Ishikawa (cell line): ENCODE data around the gene HOXA9.

Experiments
- CEBPB ChIP-seq: IDR thresholded peaks from 2 replicates; pipeline ENCODE4 v1.6.1; 2012
- CREB1 ChIP-seq: IDR thresholded peaks from 2 replicates; pipeline ENCODE4 v1.6.1; 2012; ENCODE audit warnings: low read depth
- EGR1 ChIP-seq: IDR thresholded peaks from 2 replicates; pipeline ENCODE4 v1.6.1; 2012
- EP300 ChIP-seq: IDR thresholded peaks from 2 replicates; pipeline ENCODE4 v1.6.1; 2012; ENCODE audit warnings: borderline replicate concordance
- FOXM1 ChIP-seq: IDR thresholded peaks from 2 replicates; pipeline ENCODE4 v1.6.1; 2012; ENCODE audit warnings: low read depth, borderline replicate concordance
- NFIC ChIP-seq: IDR thresholded peaks from 2 replicates; pipeline ENCODE4 v1.6.1; 2012
- RAD21 ChIP-seq: IDR thresholded peaks from 2 replicates; pipeline ENCODE4 v1.6.1; 2012; ENCODE audit warnings: low read depth
- TAF1 ChIP-seq: IDR thresholded peaks from 2 replicates; pipeline ENCODE4 v1.6.1; 2012; ENCODE audit warnings: low read depth, mild to moderate bottlenecking
- TCF12 ChIP-seq: IDR thresholded peaks from 2 replicates; pipeline ENCODE4 v1.6.1; 2012; ENCODE audit warnings: low read depth
- TEAD4 ChIP-seq: IDR thresholded peaks from 2 replicates; pipeline ENCODE4 v1.6.1; 2012
- YY1 ChIP-seq: IDR thresholded peaks from 2 replicates; pipeline ENCODE4 v1.6.1; 2012; ENCODE audit warnings: low read depth
- ZBTB7A ChIP-seq: IDR thresholded peaks from 2 replicates; pipeline ENCODE4 v1.6.1; 2012; ENCODE audit warnings: low read depth
- TF ChIP-seq, protein P1 (sequence below): IDR thresholded peaks from 2 replicates; pipeline ENCODE4 v1.6.1; 2012; ENCODE audit warnings: low read depth, mild to moderate bottlenecking
- TF ChIP-seq, protein P2 (sequence below): IDR thresholded peaks from 2 replicates; pipeline ENCODE4 v1.6.1; 2012
- TF ChIP-seq, protein P3 (sequence below): IDR thresholded peaks from 2 replicates; pipeline ENCODE4 v1.6.1; 2012

The HOXA9 gene

DNA sequence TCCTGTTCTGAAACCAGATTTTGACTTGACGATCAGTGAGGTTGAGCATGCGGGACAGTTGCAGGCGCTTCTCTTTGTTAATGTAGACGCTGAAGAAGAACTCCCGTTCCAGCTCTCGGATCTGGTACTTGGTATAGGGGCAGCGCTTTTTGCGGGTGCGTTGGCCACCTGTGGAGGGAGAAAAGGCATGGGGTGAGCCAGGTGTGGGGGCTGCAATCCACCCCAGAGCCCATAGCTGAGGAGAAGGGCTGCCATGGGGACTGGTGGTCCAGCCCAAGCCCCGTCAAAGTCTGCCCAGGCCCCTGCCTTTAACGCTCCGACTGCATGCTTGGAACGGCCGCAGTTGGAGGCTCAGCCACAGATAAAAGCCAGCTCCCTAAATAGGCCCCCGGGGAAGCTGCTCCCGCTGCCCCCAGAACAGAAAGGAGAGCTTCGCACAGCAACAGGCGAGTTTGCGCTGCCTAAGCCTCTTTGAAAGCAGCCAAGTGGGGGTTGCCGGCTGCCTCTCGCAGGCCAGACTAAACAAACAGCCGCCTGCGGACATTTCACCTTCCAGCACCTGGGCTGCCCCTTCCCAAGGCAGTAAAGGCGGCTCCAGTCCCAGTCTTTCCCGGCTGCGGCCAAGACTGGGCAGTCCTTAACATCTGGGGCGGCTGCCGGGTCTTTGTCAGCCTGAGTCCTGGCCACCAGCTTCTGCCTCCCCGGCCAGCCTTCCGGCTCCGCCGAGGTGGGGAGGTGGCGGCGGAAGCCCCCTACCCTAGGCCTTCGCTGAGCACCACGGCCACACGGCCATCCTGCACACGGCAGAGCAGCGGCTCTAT is 17.7 kb upstream of the HOXA9 start:
- no peak for TF ChIP-seq TAF1
- no peak for TF ChIP-seq EP300
- TF ChIP-seq, protein P1, sequence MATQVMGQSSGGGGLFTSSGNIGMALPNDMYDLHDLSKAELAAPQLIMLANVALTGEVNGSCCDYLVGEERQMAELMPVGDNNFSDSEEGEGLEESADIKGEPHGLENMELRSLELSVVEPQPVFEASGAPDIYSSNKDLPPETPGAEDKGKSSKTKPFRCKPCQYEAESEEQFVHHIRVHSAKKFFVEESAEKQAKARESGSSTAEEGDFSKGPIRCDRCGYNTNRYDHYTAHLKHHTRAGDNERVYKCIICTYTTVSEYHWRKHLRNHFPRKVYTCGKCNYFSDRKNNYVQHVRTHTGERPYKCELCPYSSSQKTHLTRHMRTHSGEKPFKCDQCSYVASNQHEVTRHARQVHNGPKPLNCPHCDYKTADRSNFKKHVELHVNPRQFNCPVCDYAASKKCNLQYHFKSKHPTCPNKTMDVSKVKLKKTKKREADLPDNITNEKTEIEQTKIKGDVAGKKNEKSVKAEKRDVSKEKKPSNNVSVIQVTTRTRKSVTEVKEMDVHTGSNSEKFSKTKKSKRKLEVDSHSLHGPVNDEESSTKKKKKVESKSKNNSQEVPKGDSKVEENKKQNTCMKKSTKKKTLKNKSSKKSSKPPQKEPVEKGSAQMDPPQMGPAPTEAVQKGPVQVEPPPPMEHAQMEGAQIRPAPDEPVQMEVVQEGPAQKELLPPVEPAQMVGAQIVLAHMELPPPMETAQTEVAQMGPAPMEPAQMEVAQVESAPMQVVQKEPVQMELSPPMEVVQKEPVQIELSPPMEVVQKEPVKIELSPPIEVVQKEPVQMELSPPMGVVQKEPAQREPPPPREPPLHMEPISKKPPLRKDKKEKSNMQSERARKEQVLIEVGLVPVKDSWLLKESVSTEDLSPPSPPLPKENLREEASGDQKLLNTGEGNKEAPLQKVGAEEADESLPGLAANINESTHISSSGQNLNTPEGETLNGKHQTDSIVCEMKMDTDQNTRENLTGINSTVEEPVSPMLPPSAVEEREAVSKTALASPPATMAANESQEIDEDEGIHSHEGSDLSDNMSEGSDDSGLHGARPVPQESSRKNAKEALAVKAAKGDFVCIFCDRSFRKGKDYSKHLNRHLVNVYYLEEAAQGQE, result no peak
- no peak for TF ChIP-seq FOXM1

DNA sequence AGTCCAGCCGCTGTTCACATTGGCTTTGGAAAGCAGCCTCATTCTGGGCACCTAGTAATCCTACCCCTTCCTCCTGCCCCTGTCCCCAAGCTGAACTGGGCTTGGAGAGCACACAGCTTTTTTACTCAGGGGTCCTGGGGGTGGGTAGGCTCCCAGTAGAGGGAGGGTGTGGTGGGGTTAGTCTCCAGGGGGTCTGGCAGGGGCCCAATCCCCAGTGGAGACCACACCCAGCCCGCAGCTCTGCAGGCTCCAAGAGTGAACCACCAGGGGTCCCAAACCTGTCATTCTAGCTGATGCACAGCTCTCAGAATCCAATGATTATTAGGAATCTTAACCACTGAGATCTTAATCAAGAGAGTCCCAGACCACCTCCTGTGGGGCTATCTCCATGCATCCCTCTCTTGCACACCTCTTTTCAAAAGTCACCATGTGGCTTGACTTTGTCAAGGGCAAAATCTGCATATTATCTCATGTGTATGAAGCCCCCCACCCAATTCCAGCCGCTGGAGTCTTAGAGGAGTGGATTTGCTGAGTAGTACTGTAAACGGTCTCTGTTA is 17.0 kb upstream of the HOXA9 start:
- TF ChIP-seq FOXM1, result no peak
- no peak for TF ChIP-seq CEBPB
- no peak for TF ChIP-seq YY1
- no peak for TF ChIP-seq CREB1
- no peak for TF ChIP-seq TCF12
- no peak for TF ChIP-seq EGR1
- TF ChIP-seq, protein P2, sequence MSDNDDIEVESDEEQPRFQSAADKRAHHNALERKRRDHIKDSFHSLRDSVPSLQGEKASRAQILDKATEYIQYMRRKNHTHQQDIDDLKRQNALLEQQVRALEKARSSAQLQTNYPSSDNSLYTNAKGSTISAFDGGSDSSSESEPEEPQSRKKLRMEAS, result no peak
- no peak for TF ChIP-seq TEAD4
- TF ChIP-seq ZBTB7A, result no peak
- no peak for TF ChIP-seq NFIC
- no peak for TF ChIP-seq RAD21
- TF ChIP-seq, protein P3, sequence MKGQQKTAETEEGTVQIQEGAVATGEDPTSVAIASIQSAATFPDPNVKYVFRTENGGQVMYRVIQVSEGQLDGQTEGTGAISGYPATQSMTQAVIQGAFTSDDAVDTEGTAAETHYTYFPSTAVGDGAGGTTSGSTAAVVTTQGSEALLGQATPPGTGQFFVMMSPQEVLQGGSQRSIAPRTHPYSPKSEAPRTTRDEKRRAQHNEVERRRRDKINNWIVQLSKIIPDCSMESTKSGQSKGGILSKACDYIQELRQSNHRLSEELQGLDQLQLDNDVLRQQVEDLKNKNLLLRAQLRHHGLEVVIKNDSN, result no peak
- no peak for TF ChIP-seq TAF1
- no peak for TF ChIP-seq EP300
- TF ChIP-seq, protein P1, result no peak

DNA sequence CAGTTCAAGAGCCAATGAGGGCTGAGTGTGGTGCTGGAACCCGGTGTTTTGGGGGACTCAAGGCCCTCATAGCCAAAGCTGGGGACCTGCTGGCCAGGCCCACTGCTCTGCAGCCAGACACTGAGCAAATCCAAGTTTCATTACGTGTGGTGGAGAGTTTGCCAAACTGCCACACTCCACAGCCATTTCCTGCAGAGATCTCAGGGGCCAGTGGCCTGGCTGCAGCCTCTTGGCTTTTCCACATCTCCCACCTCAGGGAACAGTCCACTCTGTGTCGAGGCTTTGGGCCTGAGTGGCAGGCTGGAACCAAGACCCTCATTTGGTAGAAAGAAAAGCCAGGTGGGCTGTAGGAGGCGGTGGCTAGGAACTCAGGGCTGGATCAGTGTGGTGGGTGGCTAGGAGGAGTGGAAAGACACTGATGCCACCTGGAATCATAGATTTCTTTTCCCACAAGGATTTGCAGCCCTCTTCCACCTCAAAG is 16.5 kb upstream of the HOXA9 start:
- TF ChIP-seq, protein P2, result no peak
- no peak for TF ChIP-seq TAF1
- TF ChIP-seq TEAD4, result no peak
- no peak for TF ChIP-seq ZBTB7A
- TF ChIP-seq TCF12, result no peak
- TF ChIP-seq EGR1, result no peak
- TF ChIP-seq FOXM1, result no peak
- TF ChIP-seq, protein P3, result no peak
- TF ChIP-seq NFIC, result no peak

DNA sequence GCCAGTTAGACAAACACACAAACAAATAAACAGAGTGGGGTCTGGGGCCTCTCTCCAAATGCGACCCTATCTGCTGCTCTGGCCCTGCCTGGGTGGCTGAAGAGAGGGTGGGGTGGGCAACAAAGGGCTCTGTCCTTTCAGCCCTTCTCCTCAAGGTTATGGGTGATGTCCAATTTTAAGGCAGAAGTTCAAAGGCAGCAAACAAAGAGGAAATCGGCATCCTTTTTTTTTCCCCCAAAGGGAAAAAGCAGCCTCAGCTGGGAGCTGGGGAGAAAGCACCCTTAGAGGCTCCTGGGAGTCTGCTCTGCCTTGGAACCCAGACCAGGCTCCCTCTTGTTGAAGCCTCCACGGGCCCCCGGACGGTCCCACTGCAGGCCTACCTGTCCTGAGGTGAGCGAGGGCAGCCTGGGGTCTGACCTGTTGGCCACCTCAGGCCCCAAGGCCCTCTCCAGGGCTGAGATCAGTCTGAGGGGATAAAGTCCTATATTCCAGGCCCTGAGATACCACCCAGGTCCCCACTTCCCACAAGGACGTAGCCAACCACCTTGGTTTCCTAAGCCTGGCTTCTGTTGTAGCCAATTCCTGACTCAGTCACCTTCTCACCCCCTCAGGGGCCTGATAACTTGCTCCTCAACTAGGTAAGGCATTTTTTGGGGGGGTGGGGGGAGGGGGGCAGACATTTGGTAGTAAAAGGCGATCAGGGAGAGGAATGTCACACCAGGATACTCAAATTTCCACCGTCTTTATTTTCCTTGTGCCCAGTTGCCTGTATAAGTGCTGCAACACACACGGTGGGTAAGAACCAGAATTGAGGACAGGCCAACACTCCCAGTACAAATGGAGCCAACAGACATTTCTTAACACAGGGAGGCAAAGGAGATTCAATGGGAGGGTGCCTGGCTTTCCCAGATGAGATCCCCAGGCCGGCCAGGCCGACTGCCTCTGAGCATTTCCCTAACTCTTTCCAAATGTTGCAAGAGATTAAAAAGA is 15.4 kb upstream of the HOXA9 start:
- TF ChIP-seq TEAD4 (no peak), RAD21 (no peak), CREB1 (no peak), FOXM1 (no peak), TCF12 (no peak), NFIC (no peak)
- TF ChIP-seq, protein P3, result no peak
- TF ChIP-seq, protein P2, result no peak
